ENCODE measurements around the gene RAB8B. TPM values are rescaled to one million over a fixed set of nuclear protein-coding genes. Genes with fewer than 3 reads are reported as not detected.

The RAB8B gene
- total and polyA plus RNA-seq, 9 of the 15 experiments (the other 6 are each of a cell fraction or from before 2014, with no cell fraction given): 7.8 to 32.1 (median 24.2) TPM

DNA sequence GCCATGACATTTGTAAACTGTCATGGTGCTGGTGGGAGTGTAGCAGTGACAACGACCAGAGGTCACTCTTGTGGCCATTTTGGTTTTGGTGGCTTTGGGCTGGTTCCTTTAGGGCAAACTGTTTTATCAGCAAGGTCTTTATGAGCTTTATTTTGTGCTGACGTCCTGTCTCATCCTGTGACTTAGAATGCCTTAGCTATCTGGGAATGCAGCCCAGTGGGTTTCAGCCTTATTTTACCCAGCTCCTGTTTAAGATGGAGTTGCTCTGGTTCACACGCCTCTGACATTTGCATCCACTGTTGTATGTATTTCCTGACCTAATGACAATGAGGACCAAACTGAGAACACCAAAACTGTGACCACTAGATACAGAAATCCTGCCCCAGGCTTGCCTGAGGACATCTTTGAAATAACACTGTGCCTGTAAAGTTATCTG, 37.6 kb downstream of the RAB8B start (continued):
- TF ChIP-seq MTA3 (IDR thresholded peaks at IDR 0.05; ENCODE audit: borderline replicate concordance) (no peak), U2AF1 (optimal IDR thresholded peaks at IDR 0.05; ENCODE audit: low read depth, low read length) (no peak), NELFE (IDR thresholded peaks at IDR 0.05; ENCODE audit: insufficient read depth, insufficient read length) (no peak), FOXK2 (conservative IDR thresholded peaks at IDR 0.05 in 1 of 2, IDR thresholded peaks at IDR 0.05 in 1 of 2; ENCODE audit: low read depth in 2 of 2) (no peak), SREBF2 (CRISPR knock-in tag; IDR thresholded peaks at IDR 0.05) (no peak), KLF1 (tag; IDR thresholded peaks at IDR 0.05) (peak; percentile 87), ZNF311 (CRISPR knock-in tag; IDR thresholded peaks at IDR 0.05) (peak; percentile 92), ATF1 (CRISPR knock-in tag; IDR thresholded peaks at IDR 0.05) (no peak), ATF1 (tag; IDR thresholded peaks at IDR 0.05) (peak; percentile 79), KLF16 (IDR thresholded peaks at IDR 0.05) (no peak), MAZ (CRISPR knock-in tag; conservative IDR thresholded peaks at IDR 0.05 in 1 of 2, IDR thresholded peaks at IDR 0.05 in 1 of 2) (peak in 1 of 2 experiments; percentile 90; a peak in 2 of 4 replicates), KAT8 (IDR thresholded peaks at IDR 0.05; ENCODE audit: low read depth) (no peak), STAT5A (IDR thresholded peaks at IDR 0.05; ENCODE audit: borderline replicate concordance, low read length) (no peak), TARDBP (IDR thresholded peaks at IDR 0.05) (no peak), HDAC2 (IDR thresholded peaks at IDR 0.05) (no peak), ZNF57 (CRISPR knock-in tag; IDR thresholded peaks at IDR 0.05) (peak; percentile 90), LARP7 (IDR thresholded peaks at IDR 0.05) (no peak), NCOA2 (IDR thresholded peaks at IDR 0.05; ENCODE audit: partially characterized antibody in 2 of 2) (no peak), GATAD2B (IDR thresholded peaks at IDR 0.05; ENCODE audit: borderline replicate concordance) (no peak)
- TF ChIP-seq, protein P1, sequence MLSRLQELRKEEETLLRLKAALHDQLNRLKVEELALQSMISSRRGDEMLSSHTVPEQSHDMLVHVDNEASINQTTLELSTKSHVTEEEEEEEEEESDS (CRISPR knock-in tag; IDR thresholded peaks at IDR 0.05): peak; percentile 61; the same call in 1 of the 2 replicates
- TF ChIP-seq, protein P2, sequence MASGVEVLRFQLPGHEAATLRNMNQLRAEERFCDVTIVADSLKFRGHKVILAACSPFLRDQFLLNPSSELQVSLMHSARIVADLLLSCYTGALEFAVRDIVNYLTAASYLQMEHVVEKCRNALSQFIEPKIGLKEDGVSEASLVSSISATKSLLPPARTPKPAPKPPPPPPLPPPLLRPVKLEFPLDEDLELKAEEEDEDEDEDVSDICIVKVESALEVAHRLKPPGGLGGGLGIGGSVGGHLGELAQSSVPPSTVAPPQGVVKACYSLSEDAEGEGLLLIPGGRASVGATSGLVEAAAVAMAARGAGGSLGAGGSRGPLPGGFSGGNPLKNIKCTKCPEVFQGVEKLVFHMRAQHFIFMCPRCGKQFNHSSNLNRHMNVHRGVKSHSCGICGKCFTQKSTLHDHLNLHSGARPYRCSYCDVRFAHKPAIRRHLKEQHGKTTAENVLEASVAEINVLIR (CRISPR knock-in tag; IDR thresholded peaks at IDR 0.05): peak; percentile 78
- TF ChIP-seq, protein P3, sequence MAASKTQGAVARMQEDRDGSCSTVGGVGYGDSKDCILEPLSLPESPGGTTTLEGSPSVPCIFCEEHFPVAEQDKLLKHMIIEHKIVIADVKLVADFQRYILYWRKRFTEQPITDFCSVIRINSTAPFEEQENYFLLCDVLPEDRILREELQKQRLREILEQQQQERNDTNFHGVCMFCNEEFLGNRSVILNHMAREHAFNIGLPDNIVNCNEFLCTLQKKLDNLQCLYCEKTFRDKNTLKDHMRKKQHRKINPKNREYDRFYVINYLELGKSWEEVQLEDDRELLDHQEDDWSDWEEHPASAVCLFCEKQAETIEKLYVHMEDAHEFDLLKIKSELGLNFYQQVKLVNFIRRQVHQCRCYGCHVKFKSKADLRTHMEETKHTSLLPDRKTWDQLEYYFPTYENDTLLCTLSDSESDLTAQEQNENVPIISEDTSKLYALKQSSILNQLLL (CRISPR knock-in tag; IDR thresholded peaks at IDR 0.05; ENCODE audit: borderline replicate concordance): no peak
- TF ChIP-seq, protein P4, sequence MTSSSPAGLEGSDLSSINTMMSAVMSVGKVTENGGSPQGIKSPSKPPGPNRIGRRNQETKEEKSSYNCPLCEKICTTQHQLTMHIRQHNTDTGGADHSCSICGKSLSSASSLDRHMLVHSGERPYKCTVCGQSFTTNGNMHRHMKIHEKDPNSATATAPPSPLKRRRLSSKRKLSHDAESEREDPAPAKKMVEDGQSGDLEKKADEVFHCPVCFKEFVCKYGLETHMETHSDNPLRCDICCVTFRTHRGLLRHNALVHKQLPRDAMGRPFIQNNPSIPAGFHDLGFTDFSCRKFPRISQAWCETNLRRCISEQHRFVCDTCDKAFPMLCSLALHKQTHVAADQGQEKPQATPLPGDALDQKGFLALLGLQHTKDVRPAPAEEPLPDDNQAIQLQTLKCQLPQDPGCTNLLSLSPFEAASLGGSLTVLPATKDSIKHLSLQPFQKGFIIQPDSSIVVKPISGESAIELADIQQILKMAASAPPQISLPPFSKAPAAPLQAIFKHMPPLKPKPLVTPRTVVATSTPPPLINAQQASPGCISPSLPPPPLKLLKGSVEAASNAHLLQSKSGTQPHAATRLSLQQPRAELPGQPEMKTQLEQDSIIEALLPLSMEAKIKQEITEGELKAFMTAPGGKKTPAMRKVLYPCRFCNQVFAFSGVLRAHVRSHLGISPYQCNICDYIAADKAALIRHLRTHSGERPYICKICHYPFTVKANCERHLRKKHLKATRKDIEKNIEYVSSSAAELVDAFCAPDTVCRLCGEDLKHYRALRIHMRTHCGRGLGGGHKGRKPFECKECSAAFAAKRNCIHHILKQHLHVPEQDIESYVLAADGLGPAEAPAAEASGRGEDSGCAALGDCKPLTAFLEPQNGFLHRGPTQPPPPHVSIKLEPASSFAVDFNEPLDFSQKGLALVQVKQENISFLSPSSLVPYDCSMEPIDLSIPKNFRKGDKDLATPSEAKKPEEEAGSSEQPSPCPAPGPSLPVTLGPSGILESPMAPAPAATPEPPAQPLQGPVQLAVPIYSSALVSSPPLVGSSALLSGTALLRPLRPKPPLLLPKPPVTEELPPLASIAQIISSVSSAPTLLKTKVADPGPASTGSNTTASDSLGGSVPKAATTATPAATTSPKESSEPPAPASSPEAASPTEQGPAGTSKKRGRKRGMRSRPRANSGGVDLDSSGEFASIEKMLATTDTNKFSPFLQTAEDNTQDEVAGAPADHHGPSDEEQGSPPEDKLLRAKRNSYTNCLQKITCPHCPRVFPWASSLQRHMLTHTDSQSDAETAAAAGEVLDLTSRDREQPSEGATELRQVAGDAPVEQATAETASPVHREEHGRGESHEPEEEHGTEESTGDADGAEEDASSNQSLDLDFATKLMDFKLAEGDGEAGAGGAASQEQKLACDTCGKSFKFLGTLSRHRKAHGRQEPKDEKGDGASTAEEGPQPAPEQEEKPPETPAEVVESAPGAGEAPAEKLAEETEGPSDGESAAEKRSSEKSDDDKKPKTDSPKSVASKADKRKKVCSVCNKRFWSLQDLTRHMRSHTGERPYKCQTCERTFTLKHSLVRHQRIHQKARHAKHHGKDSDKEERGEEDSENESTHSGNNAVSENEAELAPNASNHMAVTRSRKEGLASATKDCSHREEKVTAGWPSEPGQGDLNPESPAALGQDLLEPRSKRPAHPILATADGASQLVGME (CRISPR knock-in tag; IDR thresholded peaks at IDR 0.05): peak; percentile 95
